Brain microvascular endothelial cell (primary cell): ENCODE data around the gene SNX17.

Experiments
- DNase-seq: peaks from one replicate; pipeline ENCODE4 v3.0.0-alpha.2; 2020
- H3K27ac ChIP-seq: fragments of 250-450 bp; sonication (Bioruptor Pico); 2 replicates; pipeline ENCODE4 v1.5.1; 2020; ENCODE audit warnings: mild to moderate bottlenecking, moderate library complexity
- H3K27me3 ChIP-seq: fragments of 250-450 bp; sonication (Bioruptor Pico); replicated peaks from 2 replicates; pipeline ENCODE4 v1.5.1; 2020; ENCODE audit warnings: mild to moderate bottlenecking
- H3K36me3 ChIP-seq: fragments of 250-450 bp; sonication (Bioruptor Pico); replicated peaks from 2 replicates; pipeline ENCODE4 v1.5.1; 2020; ENCODE audit warnings: mild to moderate bottlenecking
- H3K4me3 ChIP-seq: 2 replicates; pipeline ENCODE4 v1.5.1; 2011; ENCODE audit warnings: low read depth, mild to moderate bottlenecking, control low read depth, low read length, moderate library complexity
- CTCF ChIP-seq: IDR thresholded peaks from 2 replicates; pipeline ENCODE4 v1.5.1; 2011; ENCODE audit warnings: low read depth, mild to moderate bottlenecking, moderate library complexity, low read length, control low read depth, inconsistent platforms; ENCODE audit errors: missing control alignments
- in situ Hi-C: cut with HindIII; loops from 2 replicates; pipeline ENCODE4 v1.10.0; 2017; ENCODE audit warnings: low sequenced_read_pairs, low pct_ligation_motif_present

Gene SNX17

GRCh38 chr2:27378809-27379290 lies 8.4 kb downstream of the SNX17 start:
- Histone ChIP-seq H3K36me3 (peaks cover 68% of the 10 kb centered on the region), H3K4me3 (no peak overlapping the region), H3K27me3 (no peaks in the 10 kb centered on the region), H3K27ac (no peak overlapping the region)
- in situ Hi-C loops: no loop called here
- no peak for TF ChIP-seq CTCF
- no peak for DNase-seq

- H3K36me3 ChIP-seq: peaks cover 71% of the 10 kb centered on the region
- no peak for TF ChIP-seq CTCF
- peak overlapping the region; percentile 95 for H3K27ac ChIP-seq
- in situ Hi-C loops: no loop called here
- H3K27me3 ChIP-seq: no peaks in the 10 kb centered on the region
- DNase-seq: no peak
- H3K4me3 ChIP-seq: peak overlapping the region; percentile 77
These were observed 9.0 kb downstream of the SNX17 start for GRCh38 chr2:27379383-27379835.

GRCh38 chr2:27379836-27380625 lies 9.6 kb downstream of the SNX17 start:
- Histone ChIP-seq H3K4me3 (peak overlapping the region; percentile 77), H3K27me3 (no peaks in the 10 kb centered on the region), H3K36me3 (peaks cover 69% of the 10 kb centered on the region), H3K27ac (peak overlapping the region; percentile 95)
- no peak for DNase-seq
- in situ Hi-C loops: no loop called here
- TF ChIP-seq CTCF: no peak

GRCh38 chr2:27380626-27381545 lies 10.5 kb downstream of the SNX17 start, which contains the start of gene ZNF513:
Gene ZNF513 (minus strand): TSS chr2:27380734. CDS start chr2:27380526, 208 bp downstream.
- TF ChIP-seq CTCF: no peak
- Histone ChIP-seq H3K36me3 (peaks cover 62% of the 10 kb centered on the region), H3K4me3 (peak within 1 kb of the TSS; percentile 77), H3K27me3 (no peaks in the 10 kb centered on the region), H3K27ac (peak within 1 kb of the TSS; percentile 95)
- in situ Hi-C loops: no loop called here
- peak; percentile 93 for DNase-seq

GRCh38 chr2:27381577-27382181 lies 11.3 kb downstream of the SNX17 start:
- in situ Hi-C loops: no loop called here
- Histone ChIP-seq H3K4me3 (no peak overlapping the region), H3K27ac (peak overlapping the region; percentile 95), H3K27me3 (no peaks in the 10 kb centered on the region), H3K36me3 (peaks cover 57% of the 10 kb centered on the region)
- no peak for DNase-seq
- TF ChIP-seq CTCF: no peak
